GM12892 (cell line): ENCODE measurements around the gene PPIL1.
A peak's percentile ranks its signal among the peaks of the same experiment; 100 is the strongest.

Experiments used
- POLR2A ChIP-seq: IDR thresholded peaks from 2 replicates; pipeline ENCODE4 v1.6.1; 2011; ENCODE audit warnings: low read depth, low read length, control low read depth
- POLR2AphosphoS5 ChIP-seq: IDR thresholded peaks from 2 replicates; pipeline ENCODE4 v1.6.1; 2011; ENCODE audit warnings: low read depth, low read length, control low read depth
- TAF1 ChIP-seq: IDR thresholded peaks from 2 replicates; pipeline ENCODE4 v1.6.1; 2011; ENCODE audit warnings: low read depth, mild to moderate bottlenecking, control low read depth, low read length, borderline replicate concordance

- TF ChIP-seq POLR2AphosphoS5 (0 out of 2 replicates have a peak, but pooled peaks have one; percentile 33), POLR2A (peak; percentile 77; the same call in 1 of the 2 replicates), TAF1 (peak; percentile 5; the same call in 1 of the 2 replicates)
Observed at GRCh38 chr6:36885461-36886401, 11.1 kb upstream of the PPIL1 start, which contains the start of gene C6orf89.
